H1 (cell line): Measurements from ENCODE around the gene TNS1.

ENCODE experiments used
- CBX5 ChIP-seq: fragments of 300-800, 300-1000 bp; sonication (generic); IDR thresholded peaks from 2 replicates; pipeline ENCODE4 v1.7.1; 2016; ENCODE audit warnings: antibody characterized with exemption, low read length, low read depth
- CHD7 ChIP-seq: fragments of 300-600 bp; sonication (generic); IDR thresholded peaks from 2 replicates; pipeline ENCODE4 v1.7.1; 2012; ENCODE audit warnings: low read length, moderate library complexity, mild to moderate bottlenecking, inconsistent platforms; ENCODE audit not compliant: insufficient replicate concordance
- JUN ChIP-seq: IDR thresholded peaks from 2 replicates; pipeline ENCODE4 v1.6.1; 2011; ENCODE audit warnings: low read depth, mild to moderate bottlenecking, improper control_type of control experiment, low read length
- POLR2A ChIP-seq, 2 experiments: IDR thresholded peaks; 1 replicate in 1 of 2; 2 replicates in 1 of 2; pipeline ENCODE4 v1.6.1; 2011; ENCODE audit warnings: low read depth in 2 of 2, low read length in 2 of 2, mild to moderate bottlenecking in 2 of 2; ENCODE audit errors: control extremely low read depth in 1 of 2
- POLR2AphosphoS5 ChIP-seq: IDR thresholded peaks from 2 replicates; pipeline ENCODE4 v1.6.1; 2011; ENCODE audit warnings: low read depth, low read length
- RFX5 ChIP-seq: IDR thresholded peaks from 2 replicates; pipeline ENCODE4 v1.6.1; 2011; ENCODE audit warnings: low read depth, low read length, improper control_type of control experiment, borderline replicate concordance
- SIX5 ChIP-seq: IDR thresholded peaks from 2 replicates; pipeline ENCODE4 v1.6.1; 2011; ENCODE audit warnings: mild to moderate bottlenecking, low read depth, low read length
- TF ChIP-seq, protein P1 (sequence below), 3 experiments: IDR thresholded peaks; 1 replicate in 2 of 3; 2 replicates in 1 of 3; pipeline versions ENCODE4 v1.5.1 to v1.6.1; 2011; ENCODE audit warnings: low read length in 3 of 3, mild to moderate bottlenecking in 3 of 3, inconsistent platforms in 2 of 3, low read depth in 1 of 3, moderate library complexity in 1 of 3; ENCODE audit not compliant: insufficient read depth in 1 of 3; ENCODE audit errors: control extremely low read depth in 1 of 3

DNA sequence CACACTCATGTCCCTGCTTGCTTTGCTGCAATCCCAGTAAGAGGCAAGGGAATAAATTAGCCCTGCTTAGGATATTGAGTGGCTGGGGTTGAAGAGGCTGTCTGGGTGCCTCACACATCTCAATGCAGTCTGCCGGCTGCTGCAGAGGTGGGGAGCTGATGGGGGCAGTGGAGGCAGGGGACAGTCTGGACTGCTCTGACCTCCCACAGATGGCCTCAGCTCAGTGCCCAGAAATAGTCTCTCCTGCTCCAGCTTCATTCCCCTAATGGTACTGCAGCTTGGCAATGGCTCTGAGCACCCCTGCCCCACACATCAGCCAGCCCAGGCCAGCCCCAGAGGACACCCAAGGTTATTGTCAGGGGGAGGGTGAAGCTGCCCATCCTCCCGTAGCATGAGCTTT, 21.5 kb upstream of the TNS1 start:
- TF ChIP-seq, protein P1, sequence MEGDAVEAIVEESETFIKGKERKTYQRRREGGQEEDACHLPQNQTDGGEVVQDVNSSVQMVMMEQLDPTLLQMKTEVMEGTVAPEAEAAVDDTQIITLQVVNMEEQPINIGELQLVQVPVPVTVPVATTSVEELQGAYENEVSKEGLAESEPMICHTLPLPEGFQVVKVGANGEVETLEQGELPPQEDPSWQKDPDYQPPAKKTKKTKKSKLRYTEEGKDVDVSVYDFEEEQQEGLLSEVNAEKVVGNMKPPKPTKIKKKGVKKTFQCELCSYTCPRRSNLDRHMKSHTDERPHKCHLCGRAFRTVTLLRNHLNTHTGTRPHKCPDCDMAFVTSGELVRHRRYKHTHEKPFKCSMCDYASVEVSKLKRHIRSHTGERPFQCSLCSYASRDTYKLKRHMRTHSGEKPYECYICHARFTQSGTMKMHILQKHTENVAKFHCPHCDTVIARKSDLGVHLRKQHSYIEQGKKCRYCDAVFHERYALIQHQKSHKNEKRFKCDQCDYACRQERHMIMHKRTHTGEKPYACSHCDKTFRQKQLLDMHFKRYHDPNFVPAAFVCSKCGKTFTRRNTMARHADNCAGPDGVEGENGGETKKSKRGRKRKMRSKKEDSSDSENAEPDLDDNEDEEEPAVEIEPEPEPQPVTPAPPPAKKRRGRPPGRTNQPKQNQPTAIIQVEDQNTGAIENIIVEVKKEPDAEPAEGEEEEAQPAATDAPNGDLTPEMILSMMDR (IDR thresholded peaks at IDR 0.05; ENCODE audit: control extremely low read depth in 1 of 3, insufficient read depth in 1 of 3, low read depth in 1 of 3, low read length in 3 of 3) = no peak
- no peak for TF ChIP-seq JUN
- no peak for TF ChIP-seq CBX5
- TF ChIP-seq POLR2AphosphoS5 = no peak
- no peak for TF ChIP-seq POLR2A (IDR thresholded peaks at IDR 0.05; ENCODE audit: control extremely low read depth in 1 of 2, low read depth in 2 of 2, low read length in 2 of 2)
- no peak for TF ChIP-seq SIX5
- no peak for TF ChIP-seq CHD7
- no peak for TF ChIP-seq RFX5
